ACHN (cell line): ENCODE results near the gene MLLT3.

Experiments used
- DNase-seq: peaks from one replicate; pipeline ENCODE4 v3.0.0-alpha.2; 2015
- in situ Hi-C: cut with HindIII; loops from 2 replicates; pipeline ENCODE4 v1.10.0; 2017; ENCODE audit warnings: low sequenced_read_pairs, low pct_ligation_motif_present, low pct_unique_long_range_greater_than_20kb

Gene MLLT3

GRCh38 chr9:20538956-20539355, 83.3 kb downstream of the MLLT3 start:
- in situ Hi-C loops, result no loop called here
- DNase-seq, result no peak

- DNase-seq, result no peak
- in situ Hi-C loops, result no loop called here
These were observed 84.2 kb downstream of the MLLT3 start for GRCh38 chr9:20538092-20538491.

GRCh38 chr9:20537294-20537693, 85.0 kb downstream of the MLLT3 start:
- in situ Hi-C loops, result no loop called here
- no peak for DNase-seq

GRCh38 chr9:20532584-20532983, 89.7 kb downstream of the MLLT3 start:
- in situ Hi-C loops, result no loop called here
- no peak for DNase-seq

GRCh38 chr9:20529837-20530236, 92.5 kb downstream of the MLLT3 start:
- DNase-seq, result no peak
- in situ Hi-C loops, result no loop called here

- no peak for DNase-seq
- in situ Hi-C loops, result no loop called here
These were observed 94.0 kb downstream of the MLLT3 start for GRCh38 chr9:20528253-20528652.

- no peak for DNase-seq
- in situ Hi-C loops, result no loop called here
These were observed 95.6 kb downstream of the MLLT3 start for GRCh38 chr9:20526500-20527319.

GRCh38 chr9:20524776-20525175, 97.5 kb downstream of the MLLT3 start:
- in situ Hi-C loops, result no loop called here
- DNase-seq, result no peak

- no peak for DNase-seq
These were observed 103.6 kb downstream of the MLLT3 start for GRCh38 chr9:20518737-20519136.

GRCh38 chr9:20513126-20513913, 109.0 kb downstream of the MLLT3 start:
- in situ Hi-C loops, result no loop called here
- no peak for DNase-seq

More at GRCh38 chr9:20518737-20519136, 103.6 kb downstream of the MLLT3 start:
- in situ Hi-C loops, result no loop called here

- in situ Hi-C loops, result no loop called here
- no peak for DNase-seq
These were observed 109.7 kb downstream of the MLLT3 start for GRCh38 chr9:20512636-20513035.

GRCh38 chr9:20512106-20512505, 110.2 kb downstream of the MLLT3 start:
- no peak for DNase-seq
- in situ Hi-C loops, result no loop called here

- in situ Hi-C loops, result no loop called here
- DNase-seq, result no peak
These were observed 110.6 kb downstream of the MLLT3 start for GRCh38 chr9:20511686-20512085.

GRCh38 chr9:20509466-20509865, 112.8 kb downstream of the MLLT3 start:
- in situ Hi-C loops, result no loop called here
- DNase-seq, result no peak

- DNase-seq, result no peak
- in situ Hi-C loops, result no loop called here
These were observed 114.1 kb downstream of the MLLT3 start for GRCh38 chr9:20508242-20508641.

GRCh38 chr9:20507431-20507830, 114.9 kb downstream of the MLLT3 start:
- DNase-seq, result no peak
- in situ Hi-C loops, result no loop called here

GRCh38 chr9:20506099-20506900, 116.0 kb downstream of the MLLT3 start:
- DNase-seq, result no peak
- in situ Hi-C loops, result no loop called here

- DNase-seq, result no peak
- in situ Hi-C loops, result no loop called here
These were observed 116.7 kb downstream of the MLLT3 start for GRCh38 chr9:20505574-20505973.

GRCh38 chr9:20504930-20505329, 117.4 kb downstream of the MLLT3 start:
- DNase-seq, result no peak
- in situ Hi-C loops, result no loop called here
